T-helper 2 cell treated with Interferon-gamma antibody and Interleukin-4, amounts not matched to agents 100 ng/mL and 5 ng/mL, for 36 hours (primary cell): Measurements from ENCODE around the gene BTBD3. TPM values are rescaled to one million over a fixed set of nuclear protein-coding genes. Genes with fewer than 3 reads are reported as not detected.

Experiments
- intact Hi-C: fragments of 100-400 bp; cut with micrococcal nuclease; formaldehyde crosslinking; loops from one replicate; pipeline ENCODE4 v1.15.1; 2023
- total RNA-seq: library from RNA; stranded (reverse); gene quantifications from 2 replicates; pipeline ENCODE4 v1.2.3, GENCODE V29; 2022

BTBD3 gene
- total RNA-seq, 1 donor from 2014 or later = 8.4 TPM

- intact Hi-C loops = no loop called here
These were observed 47.9 kb downstream of the BTBD3 start for GRCh38 chr20:11965602-11966001.

GRCh38 chr20:11966186-11966585 is 48.5 kb downstream of the BTBD3 start:
- intact Hi-C loops = no loop called here

GRCh38 chr20:11970243-11970836 is 52.6 kb downstream of the BTBD3 start:
- intact Hi-C loops = no loop called here

GRCh38 chr20:11972478-11972877 is 54.8 kb downstream of the BTBD3 start:
- intact Hi-C loops = no loop called here
